ENCODE data around the gene KDELR3. TPM values are rescaled to one million over a fixed set of nuclear protein-coding genes. Genes with fewer than 3 reads are reported as not detected.

Gene KDELR3
- total RNA-seq, 1 experiment from 2014 or later, result 7.3 TPM

DNA sequence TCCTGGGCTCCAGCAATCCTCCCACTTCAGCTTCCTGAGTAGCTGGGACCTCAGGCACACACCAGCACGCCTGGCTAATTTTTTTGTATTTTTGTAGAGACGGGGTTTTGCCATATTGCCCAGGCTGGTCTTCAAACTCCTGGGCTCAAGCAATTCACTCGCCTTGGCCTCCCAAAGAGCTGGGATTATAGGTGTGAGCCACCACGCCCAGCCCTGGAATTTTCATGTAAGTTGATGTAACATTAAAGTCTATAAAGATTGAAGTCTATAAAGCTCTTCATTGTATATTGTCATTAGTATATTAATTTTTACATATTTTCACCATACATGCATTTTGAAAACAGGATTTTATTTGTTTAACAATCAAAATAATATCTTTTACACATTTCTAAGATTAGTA, 50.7 kb downstream of the KDELR3 start:
- no CpG with 5 or more reads among the region's 4 CpGs for WGBS (ENCODE audit: extremely low coverage, insufficient read length, low lambda C conversion rate)
- H4K20me1 ChIP-seq (ENCODE audit: control insufficient read depth, insufficient read depth, insufficient read length), result no peaks in the 10 kb centered on the region
- DNase-seq, result no peak
- no peak overlapping the region for H2BK15ac ChIP-seq (ENCODE audit: low read depth, low read length)
- no peak overlapping the region for H2BK20ac ChIP-seq (ENCODE audit: low read depth, low read length, poor library complexity, severe bottlenecking)
- H4K8ac ChIP-seq (replicated peaks; ENCODE audit: insufficient read length, low read depth, low read length), result no peak overlapping the region
- H3K4me2 ChIP-seq (ENCODE audit: insufficient read depth, insufficient read length, low read length), result no peak overlapping the region
- H3K27me3 ChIP-seq (ENCODE audit: insufficient read depth, low read length), result no peaks in the 10 kb centered on the region
- H3K23me2 ChIP-seq (ENCODE audit: insufficient read length, low read depth, low read length, poor library complexity, severe bottlenecking), result no peaks in the 10 kb centered on the region
- peaks cover 2% of the 10 kb centered on the region; the same call in 1 of the 2 replicates for H3K4me1 ChIP-seq (ENCODE audit: insufficient read depth, low read length)
- H3K36me3 Mint-ChIP-seq (ENCODE audit: insufficient read depth in 1 of 3, low read depth in 3 of 3), result no peaks in the 10 kb centered on the region
- no peak overlapping the region for H3K56ac ChIP-seq (ENCODE audit: insufficient read length, low read depth, low read length)
- no peak overlapping the region for H4K91ac ChIP-seq (ENCODE audit: insufficient read length, low read depth, low read length)
- H3K23ac ChIP-seq (ENCODE audit: insufficient read length, low read depth, low read length), result no peak overlapping the region
- no peak overlapping the region for H3K4ac ChIP-seq (ENCODE audit: low read depth, low read length)
- H3K79me1 ChIP-seq (ENCODE audit: insufficient read depth, low read depth, low read length, poor library complexity, severe bottlenecking), result no peaks in the 10 kb centered on the region
- no peak overlapping the region for H2BK12ac ChIP-seq (ENCODE audit: insufficient read length, low read depth, low read length)
- no peak overlapping the region for H3K18ac ChIP-seq (ENCODE audit: insufficient read length, low read depth, low read length)
- H2BK5ac ChIP-seq (ENCODE audit: insufficient read length, low read length), result no peak overlapping the region
- no peak overlapping the region for H3K4me3 Mint-ChIP-seq
- no peak overlapping the region for H3T11ph ChIP-seq (ENCODE audit: low read length)
- H3K27me3 Mint-ChIP-seq (ENCODE audit: low read depth), result no peaks in the 10 kb centered on the region; the same call in 1 of the 2 replicates
- H3K9me3 ChIP-seq (ENCODE audit: control insufficient read depth, low read depth, low read length), result no peaks in the 10 kb centered on the region
- H4K5ac ChIP-seq (ENCODE audit: insufficient read length, low read depth, low read length), result no peak overlapping the region
- no peaks in the 10 kb centered on the region for H3K9me3 Mint-ChIP-seq
- H3K9ac ChIP-seq (ENCODE audit: extremely low read depth, insufficient read length, low read length), result no peak overlapping the region
- no peak overlapping the region for H3K27ac Mint-ChIP-seq
- peaks cover 19 to 21% of the 10 kb centered on the region in 2 experiments for H3K4me1 Mint-ChIP-seq
- H3K79me2 ChIP-seq (ENCODE audit: insufficient read depth, low read length), result no peaks in the 10 kb centered on the region
- H2BK120ac ChIP-seq (ENCODE audit: low read depth, low read length, poor library complexity, severe bottlenecking), result no peak overlapping the region
- H2AK5ac ChIP-seq (ENCODE audit: insufficient read length, low read length), result no peak overlapping the region
- no peak overlapping the region for H2AFZ ChIP-seq (ENCODE audit: low read length)
- no peak for TF ChIP-seq CTCF (conservative IDR thresholded peaks at IDR 0.05)
- no peak overlapping the region for H3K14ac ChIP-seq (ENCODE audit: insufficient read depth, low read length)
- no peak overlapping the region for H3K27ac ChIP-seq (ENCODE audit: insufficient read length, low read depth, low read length)

Measured in H9 (cell line).